KG1 (cell line): ENCODE measurements around the gene ZNF23.
"Not testable (repeated sequence)": the region's sequence is repeated elsewhere in the genome, so short reads cannot be mapped to it uniquely, and the experiment has no call there.

ENCODE experiments used
- DNase-seq: peaks from one replicate; lab custom pipeline; 2025; lab: John Stamatoyannopoulos, UW

ZNF23 gene

DNA sequence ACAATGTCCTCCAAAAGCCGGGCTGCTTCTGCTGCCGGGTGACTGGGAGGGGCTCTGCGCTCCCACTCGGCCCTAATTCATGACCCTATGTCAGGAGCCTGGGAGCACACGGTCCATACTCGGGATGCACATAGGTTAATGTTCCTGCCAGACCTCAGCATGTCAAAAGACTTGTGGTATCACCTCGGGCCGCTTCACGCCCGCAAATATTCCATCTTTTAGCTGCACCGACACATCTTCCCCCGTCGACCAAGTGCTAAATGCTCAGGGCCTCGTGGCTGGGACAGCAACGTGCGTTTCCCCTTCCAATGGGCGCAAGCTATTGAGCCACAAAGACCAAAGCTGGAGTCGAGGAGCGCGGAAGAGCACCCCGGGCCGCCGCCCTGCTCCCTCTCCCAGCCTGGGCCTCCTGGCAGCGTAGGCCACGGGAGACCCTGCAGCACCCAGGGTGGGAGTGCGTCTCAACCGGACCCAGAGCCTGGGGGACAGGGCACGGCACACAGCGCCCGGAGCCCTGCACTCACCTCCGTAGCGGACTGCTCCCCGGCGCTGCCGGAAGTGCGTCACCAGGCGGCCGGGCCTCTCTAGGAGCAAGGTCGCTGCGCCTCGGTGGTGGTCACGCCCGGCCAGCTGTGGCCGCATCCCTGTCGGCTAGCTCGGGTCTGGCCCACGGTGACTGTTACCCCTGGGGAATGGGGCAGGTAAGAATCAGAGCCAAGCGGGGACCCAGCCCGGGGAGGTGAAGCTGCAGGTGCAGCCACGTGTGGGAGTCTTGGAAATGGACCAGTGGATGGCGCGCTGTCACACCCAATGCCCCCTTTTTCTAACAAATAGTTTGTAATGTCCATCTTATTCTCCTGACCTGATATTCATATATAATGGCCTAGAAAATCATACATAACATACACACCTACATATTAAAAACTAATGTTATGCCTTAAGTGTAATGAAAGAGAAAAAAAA is at the start of gene ZNF23:
TSS of gene ZNF23 (minus strand) at position 562 of the 963 bp plus-strand sequence. CDS start 5,451 bp downstream, outside the sequence.
- DNase-seq: peak; percentile 53

DNA sequence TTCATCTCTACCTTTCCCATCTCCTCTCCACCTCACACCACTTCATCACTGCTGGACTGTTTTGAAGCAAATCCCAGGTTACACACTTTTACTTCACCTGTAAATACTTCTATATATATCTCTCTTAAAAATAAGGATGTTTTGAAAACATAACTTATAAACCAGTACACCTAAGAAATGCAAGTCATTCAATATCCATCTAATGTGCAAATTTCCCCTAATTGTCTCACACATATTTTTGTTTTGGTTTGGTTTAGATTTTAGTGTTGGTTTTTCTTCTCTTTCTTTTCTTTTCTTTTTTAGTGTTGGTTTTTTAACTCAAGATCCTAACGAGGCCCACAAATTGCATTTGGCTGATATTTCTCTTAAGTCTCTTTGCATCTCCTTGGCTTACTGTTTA is 45.0 kb upstream of the ZNF23 start:
- DNase-seq: no peak

DNA sequence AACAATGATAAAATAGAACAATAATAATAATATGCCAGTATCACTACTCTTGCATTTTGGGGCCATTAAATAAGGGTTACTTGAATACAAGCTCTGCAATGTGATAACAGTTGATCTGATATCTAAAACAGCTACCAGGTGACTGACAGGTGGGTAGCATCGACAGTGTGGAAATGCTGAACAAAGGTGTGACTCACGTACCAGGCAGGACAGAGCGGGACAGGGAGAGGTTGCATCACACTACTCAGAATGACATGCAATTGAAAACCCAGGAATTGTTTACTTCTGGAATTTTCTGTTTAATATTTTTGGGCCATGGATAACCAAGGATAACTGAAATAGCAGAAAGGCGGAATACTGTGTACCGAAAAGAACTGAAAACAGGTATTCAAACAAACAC is 42.9 kb upstream of the ZNF23 start:
- no peak for DNase-seq

DNA sequence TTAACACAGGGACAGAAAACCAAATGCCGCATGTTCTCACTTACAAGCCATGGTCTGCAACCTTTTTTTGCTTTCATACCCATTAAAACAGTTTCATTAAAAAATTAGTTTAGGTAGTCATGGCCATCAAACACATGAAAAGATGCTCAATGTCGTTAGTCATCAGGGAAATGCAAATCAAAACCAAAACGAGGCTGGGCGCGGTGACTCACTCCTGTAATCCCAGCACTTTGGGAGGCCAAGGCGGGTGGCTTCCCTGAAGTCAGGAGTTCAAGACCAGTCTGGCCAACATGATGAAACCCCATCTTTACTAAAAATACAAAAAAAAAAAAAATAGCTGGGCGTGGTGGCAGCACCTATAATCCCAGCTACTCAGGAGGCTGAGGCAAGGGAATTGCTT is 42.0 kb upstream of the ZNF23 start:
- not testable (repeated sequence) for DNase-seq

DNA sequence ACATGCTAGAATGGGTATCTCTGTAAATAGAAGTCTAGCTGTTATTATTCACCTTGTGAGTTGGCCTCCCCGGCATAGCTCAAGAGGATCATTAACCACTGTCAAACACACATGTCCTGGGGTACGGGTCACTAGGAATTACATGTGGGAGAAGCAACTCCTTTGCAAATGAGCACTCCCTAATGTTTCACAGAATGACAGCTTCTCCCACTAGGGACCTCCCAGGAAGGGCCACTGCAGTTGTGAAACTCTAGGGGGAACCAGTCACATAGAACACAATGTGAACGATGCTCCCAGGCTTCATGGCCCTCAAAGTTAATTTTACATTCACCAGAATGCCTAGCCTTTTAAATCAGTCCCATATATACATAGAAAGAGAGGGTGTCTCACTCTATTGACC is 39.5 kb upstream of the ZNF23 start:
- no peak for DNase-seq

DNA sequence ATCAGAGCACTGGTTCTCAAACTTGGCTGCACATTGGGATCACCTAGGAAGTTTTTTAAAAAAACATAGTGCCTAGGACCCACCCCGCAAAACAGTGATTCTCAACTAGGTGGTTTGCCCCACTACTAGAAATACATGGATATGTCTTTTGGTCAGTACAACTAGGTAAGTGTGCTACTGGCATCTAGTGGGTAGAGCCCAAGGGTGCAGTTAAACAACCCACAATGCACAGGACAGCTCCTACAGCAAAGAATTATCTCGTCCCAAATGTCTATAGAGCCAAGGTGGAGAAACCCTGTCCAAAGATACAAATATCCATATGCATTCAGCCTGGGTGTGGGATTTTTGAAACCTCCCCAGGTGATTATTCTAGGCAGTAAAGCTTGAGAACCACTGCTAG is 38.9 kb upstream of the ZNF23 start:
- no peak for DNase-seq

DNA sequence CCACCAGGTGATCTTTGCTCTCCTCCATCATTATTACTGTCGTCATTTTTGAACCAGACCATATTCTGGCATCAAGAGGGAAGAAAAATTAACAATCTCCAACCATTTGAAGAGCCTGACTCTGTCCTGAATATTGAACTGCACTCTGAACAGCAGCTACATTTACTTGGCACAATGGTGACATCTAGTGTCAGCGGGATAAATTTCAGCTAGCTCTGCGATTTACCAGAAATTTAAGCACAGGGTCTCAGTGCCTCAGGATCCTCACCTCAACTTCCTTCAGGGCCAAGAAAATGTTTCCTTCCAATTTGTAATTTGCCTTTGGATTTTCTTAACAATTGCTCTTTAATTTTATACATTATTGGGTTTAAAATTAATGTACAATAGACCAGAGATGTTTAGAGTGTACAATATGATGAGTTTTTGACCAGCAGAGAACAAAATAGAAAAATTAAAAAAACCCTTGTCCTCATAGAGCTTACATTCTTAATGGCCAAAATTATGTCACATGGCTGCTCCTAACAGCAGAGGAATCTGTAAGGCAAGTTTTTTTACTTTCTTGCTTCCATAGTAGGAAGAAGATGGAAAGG is 37.8 kb upstream of the ZNF23 start:
- DNase-seq: no peak

DNA sequence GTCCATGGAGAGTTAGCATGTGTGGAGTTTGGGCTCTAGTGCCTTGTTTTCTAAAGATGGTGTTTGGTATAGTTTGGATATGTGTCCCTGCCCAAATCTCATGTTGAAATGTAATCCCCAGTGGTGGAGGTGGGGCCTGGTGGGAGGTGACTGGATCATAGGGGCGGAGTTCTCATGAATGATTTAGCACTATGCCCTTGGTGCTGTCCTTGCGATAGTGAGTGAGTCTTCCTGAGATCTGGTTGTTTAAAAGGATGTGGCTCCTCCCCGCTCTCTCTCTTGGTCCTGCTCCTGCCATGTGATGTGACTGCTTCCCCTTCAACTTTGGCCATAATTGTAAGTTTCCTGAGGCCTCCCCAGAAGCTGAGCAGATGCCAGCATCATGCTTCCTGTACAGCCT is 36.0 kb upstream of the ZNF23 start:
- DNase-seq: no peak

DNA sequence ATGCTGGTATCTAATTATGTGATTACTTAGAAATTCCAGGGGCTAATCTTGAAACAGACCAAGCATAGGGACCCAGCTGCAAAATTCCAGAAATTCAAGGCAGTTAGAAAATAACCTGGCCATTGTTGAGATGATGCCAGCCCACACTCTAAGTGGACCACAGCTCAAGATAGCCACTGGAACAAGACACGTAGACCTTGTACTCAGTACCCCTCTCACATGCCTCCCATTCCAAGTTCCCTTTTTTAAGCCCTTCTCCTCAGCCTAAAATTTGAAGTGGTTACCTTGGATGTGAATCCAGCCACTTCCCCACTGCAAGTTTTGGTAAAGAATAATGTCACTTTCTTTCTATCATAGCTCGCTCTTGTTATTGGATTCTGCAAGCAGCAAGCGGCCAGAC is 31.2 kb upstream of the ZNF23 start:
- DNase-seq: no peak

DNA sequence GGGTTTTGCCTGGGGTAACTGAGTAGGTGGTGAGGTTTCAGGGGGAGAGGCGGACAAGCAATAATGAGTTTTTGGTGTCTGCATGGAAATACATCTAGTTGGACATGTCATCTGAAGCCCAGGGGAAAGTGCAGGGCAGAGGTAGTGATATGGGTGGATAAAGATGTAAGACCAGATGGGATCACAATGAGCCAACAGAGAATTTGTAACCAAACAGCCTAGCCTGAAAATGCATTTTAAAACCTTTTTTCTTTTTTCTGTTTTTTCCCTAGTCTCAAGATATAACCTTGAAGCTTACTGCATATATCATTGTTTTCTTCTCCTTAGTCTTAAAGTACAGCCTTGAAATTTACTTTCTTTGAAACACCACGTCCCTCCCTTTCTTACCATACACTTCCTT is 30.7 kb upstream of the ZNF23 start:
- DNase-seq: no peak

DNA sequence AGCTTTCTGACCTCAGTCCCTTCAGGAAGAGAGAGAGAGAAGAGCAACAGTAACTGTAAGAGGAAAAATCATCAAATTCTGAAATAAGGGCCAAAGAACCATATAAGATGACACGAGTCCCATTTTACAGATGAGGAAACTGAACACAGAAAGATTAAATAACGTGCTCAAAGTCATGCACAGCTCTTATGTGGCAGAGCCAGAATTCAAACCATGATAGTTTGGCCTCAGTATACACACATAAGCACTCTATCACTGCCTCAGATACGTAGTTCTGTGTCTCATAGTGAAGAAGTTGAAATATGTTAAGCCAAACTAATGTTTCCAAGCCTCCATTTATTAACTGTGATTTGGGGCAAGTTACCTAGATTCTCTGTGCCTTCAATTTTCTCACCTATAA is 29.0 kb upstream of the ZNF23 start:
- DNase-seq: no peak

DNA sequence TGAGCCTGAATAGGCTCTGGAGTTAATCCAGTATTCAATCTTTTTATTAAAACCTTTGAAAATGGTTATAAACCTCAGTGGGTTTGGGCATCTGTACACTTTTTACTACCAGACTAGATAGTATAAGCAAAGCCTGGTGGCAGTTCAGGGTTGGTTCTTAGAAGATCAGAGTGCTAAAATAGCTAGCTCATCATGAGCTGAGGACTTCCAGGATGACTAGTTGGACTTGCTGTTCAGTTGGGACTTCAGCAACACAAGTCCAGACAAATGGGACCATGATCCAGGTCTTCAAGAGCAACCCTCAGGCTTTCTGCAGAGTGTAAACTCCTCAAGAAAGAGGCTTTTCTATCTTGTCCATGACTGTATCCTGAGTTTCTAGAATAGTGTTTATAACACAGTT is 28.3 kb upstream of the ZNF23 start:
- no peak for DNase-seq

DNA sequence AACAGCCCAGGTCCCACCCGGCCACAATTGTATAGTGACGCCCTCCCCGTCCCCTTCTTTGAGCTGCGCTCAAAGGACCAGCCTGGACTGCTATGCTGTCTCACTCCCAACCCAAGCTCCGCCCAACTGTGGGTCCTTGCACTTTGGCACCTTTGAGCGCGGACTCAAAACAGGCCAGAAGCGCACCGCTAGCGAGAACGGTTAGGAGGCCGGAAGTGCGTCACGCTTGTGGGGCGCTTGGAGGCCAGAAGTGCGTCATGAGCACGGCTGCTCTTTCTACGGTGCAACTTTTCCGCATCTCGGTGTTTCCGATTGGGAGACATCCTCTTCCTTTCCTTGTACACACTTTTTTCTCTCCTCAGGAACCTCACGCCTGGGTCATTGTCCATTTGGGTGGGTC is 27.1 kb upstream of the ZNF23 start, which contains the start of gene ZNF19:
TSS of gene ZNF19 (minus strand) at position 203 of the 400 bp plus-strand sequence. CDS start 7,210 bp downstream, outside the sequence.
- no peak for DNase-seq

DNA sequence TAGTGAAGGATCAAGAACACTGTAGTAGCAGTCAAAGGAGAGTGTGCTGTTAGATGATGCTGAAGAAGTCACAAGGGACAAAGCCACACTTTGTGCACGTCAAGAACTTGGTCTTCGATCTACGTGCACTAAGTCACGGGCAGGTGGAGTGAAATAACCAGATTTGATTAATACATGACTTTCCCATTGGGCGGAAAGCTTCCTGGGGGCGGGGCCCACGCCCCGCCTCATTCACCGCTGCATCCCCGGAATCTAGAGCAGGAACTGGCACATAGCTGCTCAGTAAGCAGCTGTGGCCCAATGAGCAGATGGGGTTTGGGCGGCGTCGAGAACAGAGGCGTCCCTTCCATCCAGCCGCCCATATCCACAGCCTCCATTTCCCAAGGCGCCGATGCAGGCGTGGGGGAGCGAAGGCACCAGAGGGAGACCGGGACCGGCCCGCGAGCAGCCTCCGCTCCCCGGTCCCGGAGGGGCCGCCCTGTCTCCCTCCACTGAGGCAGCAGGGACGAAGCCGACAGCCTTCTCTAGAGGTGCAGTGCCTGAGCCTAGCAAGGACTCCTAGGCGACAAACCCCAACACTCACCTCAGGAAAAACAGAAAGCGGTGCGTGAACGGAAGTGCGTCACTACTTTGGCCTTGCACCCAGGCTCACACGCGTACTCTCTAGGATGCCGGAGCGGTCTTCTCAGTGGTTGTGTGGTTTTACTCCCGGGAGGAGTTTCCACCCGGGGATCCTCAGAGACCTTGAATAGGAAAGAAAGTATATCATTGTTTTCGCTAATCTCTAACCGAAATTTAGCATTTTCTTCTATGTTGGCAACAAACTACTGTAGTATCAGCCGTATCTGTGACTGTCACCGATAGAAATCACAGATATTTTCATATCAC is 22.2 kb upstream of the ZNF23 start:
- peak; percentile 66 for DNase-seq

DNA sequence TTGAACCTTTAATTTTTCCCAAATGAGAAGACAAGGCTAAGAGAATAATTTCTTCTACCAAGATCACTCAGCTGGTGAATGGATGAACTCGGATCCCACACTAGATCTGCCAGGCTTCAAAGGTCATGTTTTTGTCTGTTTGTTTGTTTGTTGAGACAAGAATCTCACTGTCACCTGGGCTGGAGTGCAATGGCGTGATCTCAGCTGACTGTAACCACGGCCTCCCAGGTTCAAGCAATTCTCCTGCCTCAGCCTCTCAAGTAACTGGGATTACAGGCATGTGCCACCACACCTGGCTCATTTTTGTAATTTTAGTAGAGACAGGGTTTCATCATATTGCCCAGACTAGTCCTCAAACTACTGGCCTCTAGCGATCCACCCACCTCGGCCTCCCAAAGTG is 20.5 kb upstream of the ZNF23 start:
- no peak for DNase-seq

DNA sequence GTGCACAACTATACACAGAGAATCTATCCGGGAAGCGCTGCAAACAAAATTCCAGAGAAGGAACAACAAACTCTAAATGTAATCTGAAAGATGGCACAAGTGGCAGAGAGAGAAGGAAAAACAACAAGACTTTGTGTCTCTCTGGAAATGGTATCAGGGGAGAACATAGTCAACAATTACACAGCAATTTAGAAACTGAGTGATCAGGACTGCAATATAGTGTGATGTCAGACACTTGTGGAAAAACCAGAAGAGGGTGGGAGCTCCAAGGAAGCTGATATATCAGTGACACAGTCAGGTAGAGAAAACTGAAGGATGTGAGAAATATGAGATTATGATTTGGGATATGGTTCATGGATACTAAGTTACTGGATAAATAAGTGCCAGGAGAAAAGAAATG is 18.9 kb upstream of the ZNF23 start:
- DNase-seq: no peak

DNA sequence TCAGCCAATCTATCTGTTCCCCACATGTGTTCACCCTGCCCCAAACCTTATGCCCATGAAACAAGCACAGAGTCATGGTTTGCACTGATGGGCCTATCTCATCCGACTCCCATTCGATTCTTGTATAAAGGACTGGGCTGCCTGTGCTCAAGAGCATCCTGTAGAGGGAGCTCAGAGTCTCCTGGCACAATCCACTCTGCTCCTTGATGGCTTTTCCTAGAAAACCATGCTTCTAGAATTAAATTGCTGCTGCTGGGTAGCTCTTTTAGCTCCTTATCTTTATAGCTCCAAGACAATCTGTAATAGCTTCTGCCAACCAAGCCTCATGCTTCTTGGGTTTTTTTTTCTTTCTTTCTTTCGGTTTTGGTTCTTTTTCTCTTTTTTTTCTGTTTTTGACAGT is 17.4 kb upstream of the ZNF23 start:
- DNase-seq: no peak

DNA sequence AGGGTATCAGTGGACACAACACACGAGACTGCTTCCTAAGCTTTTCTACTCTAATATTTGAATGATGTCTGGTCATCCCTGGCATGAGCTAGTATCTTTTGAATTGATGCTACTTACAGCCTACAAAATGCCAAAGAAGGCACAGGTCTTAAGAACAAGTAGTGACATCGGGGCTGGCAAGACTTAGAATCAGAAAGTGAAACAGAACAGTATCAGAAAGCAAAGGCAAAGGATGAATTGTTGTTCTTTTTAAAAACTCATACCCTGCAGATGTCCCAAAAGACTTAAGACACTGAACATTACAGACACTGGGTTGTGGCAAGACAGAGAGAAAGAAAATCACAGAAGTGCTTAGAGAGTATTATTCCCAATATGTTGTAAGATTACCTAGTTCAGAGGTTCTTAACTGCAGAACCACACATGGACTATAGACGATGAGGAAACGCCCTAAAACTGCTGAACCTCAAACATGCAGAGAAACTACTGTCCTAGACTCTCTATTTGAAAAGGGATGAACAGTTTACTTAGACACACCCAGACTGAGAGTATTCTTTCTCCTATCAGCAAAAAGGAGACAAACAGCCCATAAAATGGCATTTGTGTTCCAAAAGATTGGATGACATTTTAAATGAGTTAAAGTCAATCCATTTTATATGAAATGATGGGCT is 14.5 kb upstream of the ZNF23 start:
- no peak for DNase-seq

DNA sequence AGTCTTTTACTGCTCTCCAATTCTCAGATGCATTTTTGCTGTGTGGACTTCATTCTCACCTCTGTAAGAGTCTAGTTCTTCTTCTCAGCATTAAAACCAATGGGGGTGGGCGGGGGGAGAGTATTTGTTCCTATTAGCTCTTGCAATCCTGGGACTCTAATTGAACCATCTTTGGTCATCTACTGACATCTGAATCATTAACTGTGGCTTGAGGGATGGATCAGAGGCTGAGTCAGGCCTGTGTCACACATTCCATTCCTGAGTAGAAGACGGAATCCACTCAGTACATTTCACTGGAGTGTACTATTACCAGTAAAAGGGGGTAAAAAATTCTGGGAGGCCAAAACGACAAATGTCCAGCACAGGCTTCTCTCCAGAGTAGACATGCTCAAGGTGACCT is 12.8 kb upstream of the ZNF23 start:
- DNase-seq: no peak

DNA sequence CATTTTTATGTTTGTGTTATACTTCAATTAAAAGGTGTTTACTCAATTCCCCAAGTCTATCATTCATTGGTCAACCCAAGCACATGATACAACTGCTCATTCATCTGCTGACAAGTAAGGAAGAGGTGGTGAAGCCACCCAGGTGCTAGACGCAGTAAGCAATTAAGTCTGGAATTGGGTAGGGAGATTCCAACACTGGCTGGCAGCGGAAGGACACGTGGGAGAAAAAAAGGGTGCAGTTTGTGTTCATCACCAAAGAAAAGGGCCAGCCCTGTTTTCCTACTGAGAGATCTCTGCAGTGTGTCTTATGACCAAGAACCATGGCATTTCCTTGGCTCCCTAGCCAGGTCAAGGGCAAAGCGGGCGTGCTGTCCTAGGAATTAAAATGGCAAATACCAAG is 11.8 kb upstream of the ZNF23 start:
- no peak for DNase-seq

DNA sequence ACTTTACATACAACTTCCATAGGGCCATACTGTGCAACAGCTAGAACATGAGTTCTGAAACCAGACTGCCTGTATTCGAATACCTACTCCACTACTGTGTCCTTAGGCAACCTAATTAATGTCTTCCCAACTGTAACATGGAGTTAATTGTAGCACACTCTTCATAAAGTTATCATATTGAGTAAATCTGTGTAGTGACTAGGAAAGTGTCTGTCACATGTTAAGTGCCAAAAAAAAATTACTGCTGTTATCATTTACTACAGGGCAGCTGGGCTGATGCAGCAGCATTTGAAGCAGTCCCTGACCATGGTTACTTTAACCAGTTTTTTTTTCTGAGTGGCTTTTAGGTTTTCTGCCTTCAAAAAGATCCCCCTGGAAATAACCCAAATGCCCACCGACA is 10.9 kb upstream of the ZNF23 start:
- no peak for DNase-seq

DNA sequence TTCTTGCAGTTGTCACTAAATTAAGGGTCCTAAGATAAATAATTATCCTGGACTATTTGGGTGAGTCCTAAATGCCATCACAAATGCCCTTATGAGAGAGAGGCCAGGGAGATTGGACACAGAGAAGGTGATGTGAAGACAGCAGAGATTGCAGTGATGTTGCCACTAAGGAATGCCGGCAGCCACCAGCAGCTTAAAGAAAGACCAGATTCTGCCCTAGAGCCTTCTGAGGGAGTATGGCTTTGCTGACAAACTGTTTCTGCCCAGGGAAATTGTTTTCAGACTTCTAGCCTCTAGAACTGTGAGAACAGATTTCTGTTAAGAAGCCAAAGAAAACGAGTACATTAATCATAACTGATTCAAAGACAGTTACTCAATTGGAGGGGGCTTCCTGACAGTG is 10.0 kb upstream of the ZNF23 start:
- DNase-seq: no peak
